Stimulated activated CD4-positive, alpha-beta T cell treated with anti-CD3 and anti-CD28 coated beads, TNF-alpha, amount 100 ng/mL, for 1 hour (primary cell): ENCODE measurements around the gene RFPL4A.

Experiments used
- DNase-seq, 3 donors: peaks; one replicate each; pipeline ENCODE4 v3.0.0-alpha.2; 2020; ENCODE audit warnings: low read depth in 3 of 3, low spot score in 1 of 3

RFPL4A gene

DNA sequence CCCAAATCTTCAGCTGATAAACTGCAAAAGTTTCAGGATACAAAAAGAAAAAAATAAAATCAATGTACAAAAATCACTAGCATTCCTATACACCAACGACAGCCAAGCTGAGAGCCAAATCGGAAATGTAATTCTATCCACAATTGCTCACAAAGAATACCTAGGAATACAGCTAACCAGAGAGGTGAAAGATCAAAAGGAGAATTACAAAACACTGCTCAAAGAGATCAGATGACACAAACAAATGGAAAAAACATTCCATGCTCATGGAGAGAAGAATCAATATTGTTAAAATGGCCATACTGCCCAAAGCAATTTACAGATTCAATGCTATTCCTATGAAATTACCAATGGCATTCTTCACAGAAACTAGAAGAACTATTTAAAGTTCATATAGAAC lies 43.4 kb downstream of the RFPL4A start:
- no peak for DNase-seq

GRCh38 chr19:55809381-55810058 lies 50.6 kb downstream of the RFPL4A start:
- DNase-seq = no peak

DNA sequence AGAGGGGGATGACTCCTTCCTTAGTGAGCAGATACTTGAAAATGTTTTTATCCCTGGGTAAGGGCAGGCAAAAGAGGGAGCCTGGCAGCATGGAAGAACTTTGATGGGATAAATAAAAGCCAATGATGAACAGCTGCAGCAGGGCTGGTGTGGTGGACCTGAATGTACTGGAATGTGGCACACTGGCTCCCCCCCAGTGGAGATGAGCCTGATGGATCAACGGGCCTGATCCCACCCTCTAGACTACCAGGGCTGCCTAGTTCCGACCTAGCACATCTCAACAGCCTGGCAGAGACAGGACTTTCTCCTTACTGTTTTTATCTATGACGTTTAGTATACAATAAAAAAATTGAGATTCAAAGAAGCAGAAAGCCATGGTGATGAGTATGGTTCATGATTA lies 52.4 kb downstream of the RFPL4A start:
- DNase-seq = no peak

GRCh38 chr19:55812449-55812848 lies 53.6 kb downstream of the RFPL4A start:
- no peak for DNase-seq
